GM19240 (cell line): Measurements from ENCODE around the gene SLC27A4.

Source experiments
- DNase-seq: peaks from one replicate; pipeline ENCODE4 v3.0.0; 2011; ENCODE audit warnings: low spot score; ENCODE audit not compliant: insufficient read length

Gene SLC27A4

GRCh38 chr9:128390813-128391711 is 50.7 kb downstream of the SLC27A4 start:
- no peak for DNase-seq

- DNase-seq: no peak
These were observed 51.6 kb downstream of the SLC27A4 start for GRCh38 chr9:128391956-128392301.

- no peak for DNase-seq
These were observed 52.2 kb downstream of the SLC27A4 start for GRCh38 chr9:128392302-128393144.

GRCh38 chr9:128393145-128393775 is 52.9 kb downstream of the SLC27A4 start:
- no peak for DNase-seq

GRCh38 chr9:128393970-128394369 is 53.6 kb downstream of the SLC27A4 start:
- DNase-seq: no peak

- no peak for DNase-seq
These were observed 54.2 kb downstream of the SLC27A4 start for GRCh38 chr9:128394379-128395168.

- no peak for DNase-seq
These were observed 56.8 kb downstream of the SLC27A4 start for GRCh38 chr9:128396970-128397613.

GRCh38 chr9:128397831-128398230 is 57.5 kb downstream of the SLC27A4 start:
- no peak for DNase-seq

GRCh38 chr9:128399861-128400260 is 59.5 kb downstream of the SLC27A4 start:
- no peak for DNase-seq

GRCh38 chr9:128404560-128404959 is 64.2 kb downstream of the SLC27A4 start:
- no peak for DNase-seq

- no peak for DNase-seq
These were observed 64.9 kb downstream of the SLC27A4 start for GRCh38 chr9:128405077-128405779.

- DNase-seq: no peak
These were observed 65.4 kb downstream of the SLC27A4 start for GRCh38 chr9:128405780-128406171.

GRCh38 chr9:128406848-128407391 is 66.6 kb downstream of the SLC27A4 start:
- no peak for DNase-seq

GRCh38 chr9:128408963-128409431 is 68.7 kb downstream of the SLC27A4 start:
- no peak for DNase-seq

GRCh38 chr9:128409450-128409849 is 69.1 kb downstream of the SLC27A4 start:
- no peak for DNase-seq

- no peak for DNase-seq
These were observed 69.7 kb downstream of the SLC27A4 start for GRCh38 chr9:128409978-128410377.
